ENCODE results near the gene MTARC1.

- TF ChIP-seq, protein P1, sequence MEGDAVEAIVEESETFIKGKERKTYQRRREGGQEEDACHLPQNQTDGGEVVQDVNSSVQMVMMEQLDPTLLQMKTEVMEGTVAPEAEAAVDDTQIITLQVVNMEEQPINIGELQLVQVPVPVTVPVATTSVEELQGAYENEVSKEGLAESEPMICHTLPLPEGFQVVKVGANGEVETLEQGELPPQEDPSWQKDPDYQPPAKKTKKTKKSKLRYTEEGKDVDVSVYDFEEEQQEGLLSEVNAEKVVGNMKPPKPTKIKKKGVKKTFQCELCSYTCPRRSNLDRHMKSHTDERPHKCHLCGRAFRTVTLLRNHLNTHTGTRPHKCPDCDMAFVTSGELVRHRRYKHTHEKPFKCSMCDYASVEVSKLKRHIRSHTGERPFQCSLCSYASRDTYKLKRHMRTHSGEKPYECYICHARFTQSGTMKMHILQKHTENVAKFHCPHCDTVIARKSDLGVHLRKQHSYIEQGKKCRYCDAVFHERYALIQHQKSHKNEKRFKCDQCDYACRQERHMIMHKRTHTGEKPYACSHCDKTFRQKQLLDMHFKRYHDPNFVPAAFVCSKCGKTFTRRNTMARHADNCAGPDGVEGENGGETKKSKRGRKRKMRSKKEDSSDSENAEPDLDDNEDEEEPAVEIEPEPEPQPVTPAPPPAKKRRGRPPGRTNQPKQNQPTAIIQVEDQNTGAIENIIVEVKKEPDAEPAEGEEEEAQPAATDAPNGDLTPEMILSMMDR (conservative IDR thresholded peaks at IDR 0.05; ENCODE audit: low read length): no peak
- no peak for TF ChIP-seq EZH2phosphoT487 (IDR thresholded peaks at IDR 0.05; ENCODE audit: borderline replicate concordance, low read depth, low read length)
Observed at GRCh38 chr1:220798338-220798737, 11.6 kb downstream of the MTARC1 start.
